Activated T-cell treated with anti-CD3 and anti-CD28 coated beads for 48 hours (primary cell): Measurements from ENCODE around the gene MED1.
"Not testable (repeated sequence)": the region's sequence is repeated elsewhere in the genome, so short reads cannot be mapped to it uniquely, and the experiment has no call there.

Source experiments
- DNase-seq: peaks from one replicate; pipeline ENCODE4 v3.0.0-alpha.2; 2020; ENCODE audit warnings: low read depth

Gene MED1

GRCh38 chr17:39439868-39440267, 11.2 kb downstream of the MED1 start:
- not testable (repeated sequence) for DNase-seq

- DNase-seq: no peak
Measured at GRCh38 chr17:39429600-39429999, 21.5 kb downstream of the MED1 start.

GRCh38 chr17:39416141-39416540, 34.9 kb downstream of the MED1 start:
- no peak for DNase-seq

GRCh38 chr17:39410279-39410678, 40.8 kb downstream of the MED1 start:
- no peak for DNase-seq

- DNase-seq: no peak
Measured at GRCh38 chr17:39408360-39408759, 42.7 kb downstream of the MED1 start.

- no peak for DNase-seq
Measured at GRCh38 chr17:39406951-39407350, 44.1 kb downstream of the MED1 start.

GRCh38 chr17:39405436-39405835, 45.6 kb downstream of the MED1 start:
- no peak for DNase-seq

- DNase-seq: no peak
Measured at GRCh38 chr17:39404542-39405378, 46.3 kb downstream of the MED1 start.

- no peak for DNase-seq
Measured at GRCh38 chr17:39402890-39403605, 48.0 kb downstream of the MED1 start.

- peak; percentile 88 for DNase-seq
Measured at GRCh38 chr17:39402244-39402889, 48.7 kb downstream of the MED1 start.

- peak; percentile 91 for DNase-seq
Measured at GRCh38 chr17:39401412-39402243, 49.4 kb downstream of the MED1 start, which contains the start of gene FBXL20. FBXL20 (minus strand) TSS chr17:39401626; CDS start chr17:39401402, 224 bp downstream.

GRCh38 chr17:39400547-39401411, 50.3 kb downstream of the MED1 start:
- no peak for DNase-seq

- no peak for DNase-seq
Measured at GRCh38 chr17:39399791-39400190, 51.3 kb downstream of the MED1 start.

- no peak for DNase-seq
Measured at GRCh38 chr17:39393736-39394135, 57.3 kb downstream of the MED1 start.

- DNase-seq: no peak
Measured at GRCh38 chr17:39391448-39391847, 59.6 kb downstream of the MED1 start.

- no peak for DNase-seq
Measured at GRCh38 chr17:39385040-39385439, 66.0 kb downstream of the MED1 start.

- no peak for DNase-seq
Measured at GRCh38 chr17:39380144-39380543, 70.9 kb downstream of the MED1 start.

- no peak for DNase-seq
Measured at GRCh38 chr17:39376434-39376833, 74.6 kb downstream of the MED1 start.

- DNase-seq: not testable (repeated sequence)
Measured at GRCh38 chr17:39367805-39368204, 83.3 kb downstream of the MED1 start.

GRCh38 chr17:39365872-39366271, 85.2 kb downstream of the MED1 start:
- no peak for DNase-seq

GRCh38 chr17:39365242-39365641, 85.8 kb downstream of the MED1 start:
- DNase-seq: no peak
